GM12891 (cell line): ENCODE results near the gene ATG4B.

ENCODE experiments used
- DNase-seq: peaks from one replicate; pipeline ENCODE4 v3.0.0; 2011; ENCODE audit warnings: low spot score; ENCODE audit not compliant: insufficient read length
- FAIRE-seq: peaks from 2 replicates; lab custom pipeline; 2011; peaks lifted over from hg19 to GRCh38; lab: Jason Lieb, UNC
- PAX5 ChIP-seq: IDR thresholded peaks from 2 replicates; pipeline ENCODE4 v1.6.1; 2011; ENCODE audit warnings: low read length, moderate library complexity, mild to moderate bottlenecking; ENCODE audit not compliant: insufficient read depth, severe bottlenecking
- POLR2A ChIP-seq: IDR thresholded peaks from 2 replicates; pipeline ENCODE4 v1.6.1; 2011; ENCODE audit warnings: low read depth, low read length, control low read depth
- POLR2AphosphoS5 ChIP-seq: IDR thresholded peaks from 2 replicates; pipeline ENCODE4 v1.6.1; 2011; ENCODE audit warnings: low read depth, low read length, control low read depth
- POU2F2 ChIP-seq: IDR thresholded peaks from 2 replicates; pipeline ENCODE4 v1.6.1; 2011; ENCODE audit warnings: low read depth, mild to moderate bottlenecking, control low read depth, low read length, moderate library complexity
- SPI1 ChIP-seq: IDR thresholded peaks from 2 replicates; pipeline ENCODE4 v1.6.1; 2011; ENCODE audit warnings: low read depth, low read length, control low read depth
- TAF1 ChIP-seq: IDR thresholded peaks from 2 replicates; pipeline ENCODE4 v1.6.1; 2011; ENCODE audit warnings: low read depth, low read length, control low read depth

The ATG4B gene

GRCh38 chr2:241706537-241706936, 69.0 kb downstream of the ATG4B start:
- TF ChIP-seq PAX5 (no peak), POLR2AphosphoS5 (no peak), TAF1 (no peak)
- no peak for FAIRE-seq

GRCh38 chr2:241708879-241709278, 71.4 kb downstream of the ATG4B start:
- DNase-seq (no peak), FAIRE-seq (no peak)
- TF ChIP-seq POLR2AphosphoS5 (no peak), POU2F2 (no peak), POLR2A (no peak), PAX5 (no peak), SPI1 (no peak), TAF1 (no peak)

More at GRCh38 chr2:241706537-241706936, 69.0 kb downstream of the ATG4B start:
- DNase-seq: no peak

- no peak for TF ChIP-seq SPI1
- TF ChIP-seq POU2F2: no peak
- no peak for TF ChIP-seq POLR2AphosphoS5
- no peak for TF ChIP-seq POLR2A
- no peak for TF ChIP-seq TAF1
- no peak for TF ChIP-seq PAX5
- FAIRE-seq: no peak
- DNase-seq: no peak
These were observed 81.6 kb downstream of the ATG4B start for GRCh38 chr2:241719093-241719492.

GRCh38 chr2:241720099-241720498, 82.6 kb downstream of the ATG4B start:
- DNase-seq (no peak), FAIRE-seq (no peak)
- TF ChIP-seq POLR2A (peak; percentile 39; the same call in 1 of the 2 replicates), SPI1 (no peak), POLR2AphosphoS5 (0 out of 2 replicates have a peak, but pooled peaks have one; percentile 9), TAF1 (no peak), PAX5 (no peak), POU2F2 (no peak)

- TF ChIP-seq POLR2A (no peak), SPI1 (no peak), PAX5 (no peak), TAF1 (no peak)
- DNase-seq (no peak), FAIRE-seq (no peak)
These were observed 83.1 kb downstream of the ATG4B start for GRCh38 chr2:241720560-241720959.

- DNase-seq (no peak), FAIRE-seq (no peak)
- TF ChIP-seq PAX5: no peak
- no peak for TF ChIP-seq TAF1
- peak; percentile 12; the same call in 1 of the 2 replicates for TF ChIP-seq POLR2A
- no peak for TF ChIP-seq POU2F2
- no peak for TF ChIP-seq SPI1
- TF ChIP-seq POLR2AphosphoS5: peak; percentile 62; the same call in 1 of the 2 replicates
These were observed 84.4 kb downstream of the ATG4B start for GRCh38 chr2:241721852-241722251.

- DNase-seq (no peak), FAIRE-seq (peak; percentile 9)
- no peak for TF ChIP-seq SPI1
- TF ChIP-seq POLR2AphosphoS5: 0 out of 2 replicates have a peak, but pooled peaks have one; percentile 17
- no peak for TF ChIP-seq POU2F2
These were observed 85.5 kb downstream of the ATG4B start for GRCh38 chr2:241722896-241723454.
